Urinary bladder (tissue), 4 donors: ENCODE results near the gene NUP210L. TPM values are rescaled to one million over a fixed set of nuclear protein-coding genes. Genes with fewer than 3 reads are reported as not detected.

ENCODE experiments used
- DNase-seq: peaks from one replicate; pipeline ENCODE4 v3.0.0-alpha.2; 2015; ENCODE audit errors: extremely low spot score
- H3K27ac ChIP-seq: one replicate; pipeline ENCODE4 v1.5.1; 2013; ENCODE audit warnings: low read depth, mild to moderate bottlenecking, moderate library complexity
- H3K36me3 ChIP-seq: one replicate; pipeline ENCODE4 v1.6.1; 2013; ENCODE audit warnings: mild to moderate bottlenecking, moderate library complexity; ENCODE audit not compliant: insufficient read depth
- H3K4me1 ChIP-seq: one replicate; pipeline ENCODE4 v1.6.1; 2013; ENCODE audit warnings: mild to moderate bottlenecking, moderate library complexity; ENCODE audit not compliant: insufficient read depth
- H3K4me3 ChIP-seq: one replicate; pipeline ENCODE4 v1.5.1; 2013; ENCODE audit warnings: low read depth, low read length
- WGBS: extraction: QIAGEN DNeasy Blood & Tissue Kit; methylation state at CpG from one replicate; pipeline ENCODE4 v1.1.7; 2013; 5-methylcytosine and 5-hydroxymethylcytosine counted together
- polyA plus RNA-seq: library from polyadenylated mRNA; stranded (reverse); fragments of 200-250 nt; gene quantifications from one replicate; pipeline ENCODE4 v1.2.3, GENCODE V29; 2013
- small RNA-seq: library from RNA; depleted of rRNA; stranded (forward); fragments of <200 nt; gene quantifications from one replicate; pipeline ENCODE3, GENCODE V24; 2014
- total RNA-seq: library from RNA; depleted of rRNA; stranded (reverse); fragments of >200 nt; gene quantifications from one replicate; pipeline ENCODE4 v1.2.3, GENCODE V29; 2014
- donor health status: healthy with polysubstance abuse.
- donor health status: healthy.

NUP210L gene
- total and polyA plus RNA-seq, 2 donors = 0.04 to 0.21 TPM

DNA sequence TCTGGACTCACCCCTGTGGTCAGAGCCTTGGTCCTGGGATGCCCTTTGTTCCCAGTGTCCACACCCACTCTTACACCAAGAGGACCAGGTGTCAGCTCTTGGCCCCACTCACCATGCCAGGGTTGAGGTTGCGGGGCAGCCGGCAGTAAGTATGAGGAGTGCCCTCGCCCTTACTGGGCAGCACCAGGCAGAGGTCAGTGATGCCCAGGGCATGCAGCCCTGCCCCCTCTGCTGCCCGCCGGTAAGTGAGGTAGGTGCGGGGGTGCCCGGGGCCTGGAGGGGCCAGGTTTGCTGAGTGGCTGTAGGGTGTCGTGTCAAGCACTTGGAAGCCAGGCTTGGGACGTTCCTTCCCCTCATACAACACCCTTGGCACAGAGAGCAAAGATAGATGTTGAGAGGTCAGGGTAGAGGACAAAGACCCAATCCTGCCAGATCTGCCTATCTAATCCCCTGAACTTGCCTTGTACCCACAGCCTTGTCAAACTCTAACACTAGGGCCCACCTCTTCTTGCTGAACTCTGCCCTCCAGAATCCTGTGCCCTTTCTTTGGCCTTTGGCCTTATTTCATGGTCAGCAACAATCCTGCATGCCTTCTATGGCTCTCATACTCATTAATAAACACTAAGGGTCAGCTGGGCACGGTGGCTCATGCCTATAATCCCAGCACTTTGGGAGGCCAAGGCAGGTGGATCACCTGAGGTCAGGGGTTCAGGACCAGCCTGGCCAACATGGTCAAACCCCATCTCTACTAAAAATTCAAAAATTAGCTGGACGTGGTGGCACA is 211.9 kb downstream of the NUP210L start:
- 89% methylated on average over 11 of the region's 11 CpGs for WGBS
- Histone ChIP-seq H3K27ac (no peak overlapping the region), H3K36me3 (no peaks in the 10 kb centered on the region), H3K4me1 (no peaks in the 10 kb centered on the region), H3K4me3 (no peak overlapping the region)
- no peak for DNase-seq

Small RNA genes lying within 50 kb of the gene (small RNA-seq; reads per million reads assigned to genes)
- 1.6 reads per million, percentile 84 among the genes with 10 or more reads in this experiment for gene MIR190B
- not detected for gene MIR5698
- not detected for gene MIR6737
- gene RNU6-179P = not detected

Other genes with a start within 250 kb of the NUP210L start
- 11.5 TPM for gene GATAD2B, start 232.1 kb downstream of the NUP210L start, total RNA-seq
- 8.5 TPM for gene GATAD2B, start 232.1 kb downstream of the NUP210L start, polyA plus RNA-seq
- 18.3 TPM for gene DENND4B, start 208.4 kb downstream of the NUP210L start, total RNA-seq
- 25.1 TPM for gene DENND4B, start 208.4 kb downstream of the NUP210L start, polyA plus RNA-seq
- gene CRTC2, start 196.5 kb downstream of the NUP210L start, total RNA-seq = 4.3 TPM
- 29.8 TPM for gene CRTC2, start 196.5 kb downstream of the NUP210L start, polyA plus RNA-seq
- 42.6 TPM for gene SLC39A1, start 191.5 kb downstream of the NUP210L start, total RNA-seq
- gene SLC39A1, start 191.5 kb downstream of the NUP210L start, polyA plus RNA-seq = 121 TPM
- 8.7 TPM for gene CREB3L4, start 187.2 kb downstream of the NUP210L start, total RNA-seq
- gene CREB3L4, start 187.2 kb downstream of the NUP210L start, polyA plus RNA-seq = 12.2 TPM
- 99.5 TPM for gene JTB, start 177.4 kb downstream of the NUP210L start, total RNA-seq
- 148 TPM for gene JTB, start 177.4 kb downstream of the NUP210L start, polyA plus RNA-seq
- gene RAB13, start 168.7 kb downstream of the NUP210L start, total RNA-seq = 37.0 TPM
- 192 TPM for gene RAB13, start 168.7 kb downstream of the NUP210L start, polyA plus RNA-seq
- gene RPS27, start 164.3 kb downstream of the NUP210L start, total RNA-seq = 3,498 TPM
- 10,997 TPM for gene RPS27, start 164.3 kb downstream of the NUP210L start, polyA plus RNA-seq
- gene TPM3, start 37.0 kb upstream of the NUP210L start, total RNA-seq = 180 TPM
- 145 TPM for gene TPM3, start 37.0 kb upstream of the NUP210L start, polyA plus RNA-seq
- not detected for gene CFAP141, start 51.3 kb upstream of the NUP210L start, total RNA-seq
- not detected for gene CFAP141, start 51.3 kb upstream of the NUP210L start, polyA plus RNA-seq
- gene UBAP2L, start 65.9 kb upstream of the NUP210L start, total RNA-seq = 74.7 TPM
- gene UBAP2L, start 65.9 kb upstream of the NUP210L start, polyA plus RNA-seq = 91.2 TPM
- gene HAX1, start 117.6 kb upstream of the NUP210L start, total RNA-seq = 50.7 TPM
- 90.7 TPM for gene HAX1, start 117.6 kb upstream of the NUP210L start, polyA plus RNA-seq
- not detected for gene AQP10, start 166.0 kb upstream of the NUP210L start, total RNA-seq
- gene AQP10, start 166.0 kb upstream of the NUP210L start, polyA plus RNA-seq = 0.05 TPM
- gene ATP8B2, start 170.5 kb upstream of the NUP210L start, total RNA-seq = 42.2 TPM
- 45.4 TPM for gene ATP8B2, start 170.5 kb upstream of the NUP210L start, polyA plus RNA-seq